ENCODE results near the gene ZFYVE9. TPM values are rescaled to one million over a fixed set of nuclear protein-coding genes. Genes with fewer than 3 reads are reported as not detected.

Gene ZFYVE9
- total RNA-seq, 2 donors from 2014 or later = 15.8 to 18.5 TPM

GRCh38 chr1:52112489-52112888, 29.4 kb upstream of the ZFYVE9 start:
- TF ChIP-seq CTCF (IDR thresholded peaks at IDR 0.05) = no peak
- H3K9me3 ChIP-seq = no peaks in the 10 kb centered on the region
- no peak for DNase-seq (ENCODE audit: low spot score)
- no peaks in the 10 kb centered on the region for H3K4me1 ChIP-seq
- no peaks in the 10 kb centered on the region for H3K36me3 ChIP-seq
- H3K4me3 ChIP-seq = no peak overlapping the region
- no peak overlapping the region for H3K27ac ChIP-seq
- no peaks in the 10 kb centered on the region for H3K27me3 ChIP-seq

- no peaks in the 10 kb centered on the region for H3K9me3 ChIP-seq
- no peak for TF ChIP-seq CTCF (IDR thresholded peaks at IDR 0.05)
- no peak overlapping the region for H3K27ac ChIP-seq
- H3K4me1 ChIP-seq = no peaks in the 10 kb centered on the region
- no peaks in the 10 kb centered on the region for H3K27me3 ChIP-seq
- H3K4me3 ChIP-seq = no peak overlapping the region
- DNase-seq (ENCODE audit: low spot score) = no peak
- no peaks in the 10 kb centered on the region for H3K36me3 ChIP-seq
These were observed 22.4 kb upstream of the ZFYVE9 start for GRCh38 chr1:52119301-52120079.

GRCh38 chr1:52122384-52122783, 19.5 kb upstream of the ZFYVE9 start:
- no peaks in the 10 kb centered on the region for H3K27me3 ChIP-seq
- H3K27ac ChIP-seq = no peak overlapping the region
- H3K4me1 ChIP-seq = no peaks in the 10 kb centered on the region
- H3K9me3 ChIP-seq = no peaks in the 10 kb centered on the region
- no peak overlapping the region for H3K4me3 ChIP-seq
- H3K36me3 ChIP-seq = no peaks in the 10 kb centered on the region
- DNase-seq (ENCODE audit: low spot score) = no peak
- TF ChIP-seq CTCF (IDR thresholded peaks at IDR 0.05) = no peak

- H3K9me3 ChIP-seq = no peaks in the 10 kb centered on the region
- no peaks in the 10 kb centered on the region for H3K27me3 ChIP-seq
- TF ChIP-seq CTCF (IDR thresholded peaks at IDR 0.05) = no peak
- no peak overlapping the region for H3K4me3 ChIP-seq
- DNase-seq (ENCODE audit: low spot score) = no peak
- no peaks in the 10 kb centered on the region for H3K4me1 ChIP-seq
- H3K36me3 ChIP-seq = no peaks in the 10 kb centered on the region
- H3K27ac ChIP-seq = no peak overlapping the region
These were observed 18.3 kb upstream of the ZFYVE9 start for GRCh38 chr1:52123622-52124021.

- no peak for TF ChIP-seq CTCF (IDR thresholded peaks at IDR 0.05)
- DNase-seq (ENCODE audit: low spot score) = no peak
- no peaks in the 10 kb centered on the region for H3K27me3 ChIP-seq
- no peak overlapping the region for H3K27ac ChIP-seq
- no peaks in the 10 kb centered on the region for H3K9me3 ChIP-seq
- H3K36me3 ChIP-seq = no peaks in the 10 kb centered on the region
- H3K4me1 ChIP-seq = no peaks in the 10 kb centered on the region
- no peak overlapping the region for H3K4me3 ChIP-seq
These were observed 16.0 kb upstream of the ZFYVE9 start for GRCh38 chr1:52125736-52126359.
